Epithelial cell of esophagus (primary cell): Measurements from ENCODE around the gene SPOCK1.
"Not testable (repeated sequence)": the region's sequence is repeated elsewhere in the genome, so short reads cannot be mapped to it uniquely, and the experiment has no call there.

Experiments used
- DNase-seq: peaks from one replicate; pipeline ENCODE4 v3.0.0; 2010; ENCODE audit warnings: low read depth
- H3K4me3 ChIP-seq: 2 replicates; pipeline ENCODE4 v1.5.1; 2011; ENCODE audit warnings: mild to moderate bottlenecking, low read length, control low read depth
- TF ChIP-seq, protein P1 (sequence below): IDR thresholded peaks from 2 replicates; pipeline ENCODE4 v1.5.1; 2011; ENCODE audit warnings: low read depth, mild to moderate bottlenecking, low read length, control low read depth, inconsistent platforms; ENCODE audit not compliant: insufficient read depth; ENCODE audit errors: missing control alignments

The SPOCK1 gene

DNA sequence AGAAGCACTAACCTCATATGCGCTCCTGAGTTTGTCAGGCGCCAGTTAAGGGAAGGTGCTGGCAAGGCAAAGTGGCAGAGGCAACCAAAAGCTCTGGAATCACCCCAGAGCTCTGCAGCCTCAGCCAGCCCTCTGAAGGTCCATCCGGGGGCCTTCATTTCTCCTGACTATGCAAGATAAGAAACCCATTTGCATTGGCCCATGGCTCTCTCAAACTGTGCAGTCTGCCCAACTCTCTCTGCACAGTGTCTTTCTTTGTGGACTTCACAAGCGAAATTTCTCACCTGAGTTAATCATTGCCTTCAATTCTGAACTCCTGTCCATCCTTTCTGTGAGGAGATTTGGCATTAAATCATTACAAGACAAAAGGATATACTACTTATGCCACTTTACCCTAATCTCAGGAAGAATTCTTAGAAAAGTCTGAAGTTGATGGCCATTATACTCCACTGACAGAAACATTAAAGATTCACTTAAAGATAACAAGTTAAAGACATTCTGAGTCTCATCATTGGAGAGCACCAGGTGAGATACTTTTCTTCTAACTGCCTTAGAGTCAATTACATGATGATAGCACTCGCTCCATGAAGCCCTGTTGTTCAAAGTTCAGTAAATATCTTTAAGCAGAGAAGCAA, 235.6 kb downstream of the SPOCK1 start:
- DNase-seq = no peak
- H3K4me3 ChIP-seq = no peak overlapping the region
- TF ChIP-seq, protein P1, sequence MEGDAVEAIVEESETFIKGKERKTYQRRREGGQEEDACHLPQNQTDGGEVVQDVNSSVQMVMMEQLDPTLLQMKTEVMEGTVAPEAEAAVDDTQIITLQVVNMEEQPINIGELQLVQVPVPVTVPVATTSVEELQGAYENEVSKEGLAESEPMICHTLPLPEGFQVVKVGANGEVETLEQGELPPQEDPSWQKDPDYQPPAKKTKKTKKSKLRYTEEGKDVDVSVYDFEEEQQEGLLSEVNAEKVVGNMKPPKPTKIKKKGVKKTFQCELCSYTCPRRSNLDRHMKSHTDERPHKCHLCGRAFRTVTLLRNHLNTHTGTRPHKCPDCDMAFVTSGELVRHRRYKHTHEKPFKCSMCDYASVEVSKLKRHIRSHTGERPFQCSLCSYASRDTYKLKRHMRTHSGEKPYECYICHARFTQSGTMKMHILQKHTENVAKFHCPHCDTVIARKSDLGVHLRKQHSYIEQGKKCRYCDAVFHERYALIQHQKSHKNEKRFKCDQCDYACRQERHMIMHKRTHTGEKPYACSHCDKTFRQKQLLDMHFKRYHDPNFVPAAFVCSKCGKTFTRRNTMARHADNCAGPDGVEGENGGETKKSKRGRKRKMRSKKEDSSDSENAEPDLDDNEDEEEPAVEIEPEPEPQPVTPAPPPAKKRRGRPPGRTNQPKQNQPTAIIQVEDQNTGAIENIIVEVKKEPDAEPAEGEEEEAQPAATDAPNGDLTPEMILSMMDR = no peak

DNA sequence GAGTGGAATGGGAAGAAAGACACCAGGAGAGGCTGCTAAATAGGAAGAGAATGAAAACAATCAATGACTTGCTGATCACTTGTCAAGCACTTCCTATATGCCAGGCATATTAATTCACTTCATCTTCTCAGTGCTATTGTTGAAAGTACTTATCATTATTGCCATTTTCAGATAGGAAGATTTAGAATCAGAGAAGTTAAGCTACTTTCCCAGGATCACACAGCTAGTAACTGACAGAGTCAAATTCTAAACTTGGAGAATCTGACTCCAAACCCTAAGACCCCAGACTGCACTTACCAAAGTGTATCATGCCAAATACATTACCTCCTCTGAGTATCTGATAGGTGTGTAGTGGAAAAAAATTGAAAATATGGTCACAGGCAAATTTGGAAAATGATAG, 236.3 kb downstream of the SPOCK1 start:
- TF ChIP-seq, protein P1 = no peak
- no peak overlapping the region for H3K4me3 ChIP-seq
- no peak for DNase-seq

DNA sequence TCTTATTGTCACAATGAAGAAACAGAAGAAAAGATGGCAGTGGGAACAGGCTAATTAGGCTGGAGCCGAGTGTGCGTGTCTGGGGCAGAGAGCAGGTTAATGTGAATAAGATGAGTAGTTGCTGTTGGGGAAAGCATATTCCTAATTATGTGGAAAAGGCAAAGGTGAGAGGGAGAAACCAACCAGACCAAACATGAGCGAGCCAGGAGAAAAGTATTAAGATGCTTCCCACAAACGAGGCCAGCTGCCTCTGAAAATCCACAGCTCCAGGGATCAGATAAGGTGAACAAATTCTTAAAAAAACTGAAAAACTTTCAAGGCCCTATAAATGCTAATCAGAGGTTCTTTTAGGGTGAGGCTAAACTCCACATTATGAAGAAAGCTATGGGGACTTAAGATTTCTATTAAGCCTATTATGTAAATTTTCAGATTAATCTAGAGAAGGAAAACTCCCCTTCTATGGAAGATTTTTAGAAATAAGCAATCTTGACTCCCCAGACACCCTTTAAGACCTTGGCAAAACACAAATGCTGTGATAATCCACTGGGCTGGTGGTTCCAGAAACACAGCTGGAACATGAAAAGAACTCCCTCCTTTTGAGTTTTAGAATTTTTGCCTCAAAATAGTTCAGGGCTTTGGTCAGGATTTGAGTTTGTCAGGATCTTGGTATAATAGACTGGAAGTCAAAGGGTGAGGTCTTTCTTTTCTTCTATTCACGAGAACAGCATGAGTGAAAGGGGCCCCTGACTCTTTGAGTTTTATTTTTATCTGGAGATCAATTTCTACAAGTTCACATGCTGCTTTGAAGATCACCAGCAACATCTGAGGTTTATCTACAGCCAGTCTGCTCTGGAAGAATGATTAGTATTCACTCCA, 238.1 kb downstream of the SPOCK1 start:
- TF ChIP-seq, protein P1 = no peak
- no peak overlapping the region for H3K4me3 ChIP-seq
- no peak for DNase-seq

DNA sequence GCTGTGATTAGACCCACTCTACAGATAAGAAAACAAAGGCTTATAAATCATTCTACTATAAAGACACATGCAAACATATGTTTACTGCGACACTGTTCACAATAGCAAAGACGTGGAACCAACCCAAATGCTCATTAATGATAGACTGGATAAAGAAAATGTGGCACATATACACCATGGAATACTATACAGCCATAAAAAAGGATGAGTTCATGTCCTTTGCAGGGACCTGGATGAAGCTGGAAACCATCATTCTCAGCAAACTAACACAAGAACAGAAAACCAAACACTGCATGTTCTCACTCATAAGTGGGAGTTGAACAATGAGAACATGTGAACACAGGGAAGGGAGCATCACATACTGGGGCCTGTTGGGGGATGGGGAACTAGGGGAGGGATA, 240.0 kb downstream of the SPOCK1 start:
- DNase-seq, H3K4me3 ChIP-seq: not testable (repeated sequence)

DNA sequence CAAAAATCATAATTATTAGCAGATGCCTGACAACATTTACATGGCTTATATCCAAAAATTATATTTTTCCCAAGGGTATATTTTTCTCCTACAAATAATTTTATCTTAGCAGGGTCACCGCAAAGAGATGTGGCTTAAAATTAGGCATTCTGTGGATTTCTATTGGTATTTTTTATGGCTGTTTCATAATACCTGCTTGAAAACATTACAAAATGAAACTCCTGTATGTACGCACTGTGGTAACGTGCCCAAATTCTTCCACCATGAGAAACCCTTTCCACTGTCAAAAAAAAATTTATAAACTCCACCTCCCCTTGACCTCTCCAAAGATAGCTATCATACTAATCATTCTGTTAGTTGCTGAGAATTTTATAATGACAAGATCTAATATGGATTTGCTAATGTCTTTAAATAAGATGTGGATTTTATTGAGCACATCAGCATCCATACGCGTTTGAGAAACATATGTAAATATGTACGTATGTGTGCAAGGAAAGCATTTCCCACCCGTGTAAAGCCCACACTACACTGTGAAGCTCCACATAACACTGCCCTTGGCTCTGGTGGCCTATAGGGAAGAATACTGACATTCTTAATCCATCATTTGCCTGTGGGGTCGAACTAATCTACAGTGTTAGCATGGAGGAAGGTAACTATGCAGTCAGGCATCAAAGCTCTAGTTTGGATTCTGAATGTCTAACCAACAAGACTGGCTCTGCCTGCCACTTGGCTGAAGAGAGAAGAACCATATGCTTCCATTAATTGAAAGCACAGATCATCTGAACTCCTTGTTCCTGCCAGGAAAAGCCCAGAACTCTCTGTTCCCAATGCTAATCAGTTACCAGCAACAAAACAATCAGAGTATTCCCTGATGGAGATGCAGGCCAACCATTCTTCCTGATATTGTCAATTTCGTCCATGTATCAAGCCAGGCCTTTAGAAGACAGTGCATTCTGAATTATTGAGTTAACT, 244.7 kb downstream of the SPOCK1 start:
- DNase-seq = no peak
- TF ChIP-seq, protein P1 = no peak
- H3K4me3 ChIP-seq = no peak overlapping the region

DNA sequence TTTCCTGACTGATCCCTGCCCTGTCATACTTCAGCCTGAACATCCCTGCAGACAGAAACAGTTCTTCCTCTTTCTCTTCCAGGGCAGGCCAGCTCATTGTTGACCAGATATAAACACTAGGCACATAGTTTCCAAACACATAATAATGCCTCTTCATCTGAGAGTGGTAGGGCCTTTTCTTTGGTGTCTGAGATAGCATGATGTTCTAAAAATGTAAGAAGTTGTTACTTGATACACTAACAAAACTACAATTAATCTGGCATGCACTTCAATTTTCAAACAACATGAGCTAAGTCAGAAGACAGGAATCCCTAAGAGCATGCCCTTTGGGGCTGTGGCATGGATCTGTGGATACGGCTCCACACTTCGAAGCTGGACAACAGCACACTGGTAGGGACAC, 246.6 kb downstream of the SPOCK1 start:
- TF ChIP-seq, protein P1 = no peak
- H3K4me3 ChIP-seq = no peak overlapping the region
- no peak for DNase-seq

DNA sequence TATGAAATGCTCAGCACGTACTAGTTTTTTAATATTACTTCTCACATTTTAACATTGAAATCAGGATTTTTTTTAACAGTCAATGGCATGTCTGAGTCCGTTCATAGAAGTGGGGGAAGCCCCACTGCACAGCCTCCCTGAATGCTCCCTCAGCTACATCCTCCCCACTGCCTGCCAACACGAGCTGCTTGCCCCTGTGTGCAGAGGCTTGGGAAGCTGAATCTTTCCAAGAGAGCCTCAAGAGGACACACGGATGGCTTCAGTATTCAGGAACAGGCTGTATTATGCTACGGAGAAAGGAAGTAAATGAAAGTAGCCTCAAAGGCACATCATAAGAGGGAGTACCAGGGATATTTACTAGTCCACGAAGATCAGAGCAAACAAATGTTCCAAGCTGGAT, 248.7 kb downstream of the SPOCK1 start:
- TF ChIP-seq, protein P1 = no peak
- no peak for DNase-seq
- H3K4me3 ChIP-seq = no peak overlapping the region
